Globus pallidus (tissue), 1 donor: ENCODE measurements around the gene IRF2BPL.
A peak's percentile ranks its signal among the peaks of the same experiment; 100 is the strongest.

Source experiments
- DNase-seq: peaks from one replicate; pipeline ENCODE4 v3.0.0-alpha.2; 2015; ENCODE audit warnings: low spot score

IRF2BPL gene

DNA sequence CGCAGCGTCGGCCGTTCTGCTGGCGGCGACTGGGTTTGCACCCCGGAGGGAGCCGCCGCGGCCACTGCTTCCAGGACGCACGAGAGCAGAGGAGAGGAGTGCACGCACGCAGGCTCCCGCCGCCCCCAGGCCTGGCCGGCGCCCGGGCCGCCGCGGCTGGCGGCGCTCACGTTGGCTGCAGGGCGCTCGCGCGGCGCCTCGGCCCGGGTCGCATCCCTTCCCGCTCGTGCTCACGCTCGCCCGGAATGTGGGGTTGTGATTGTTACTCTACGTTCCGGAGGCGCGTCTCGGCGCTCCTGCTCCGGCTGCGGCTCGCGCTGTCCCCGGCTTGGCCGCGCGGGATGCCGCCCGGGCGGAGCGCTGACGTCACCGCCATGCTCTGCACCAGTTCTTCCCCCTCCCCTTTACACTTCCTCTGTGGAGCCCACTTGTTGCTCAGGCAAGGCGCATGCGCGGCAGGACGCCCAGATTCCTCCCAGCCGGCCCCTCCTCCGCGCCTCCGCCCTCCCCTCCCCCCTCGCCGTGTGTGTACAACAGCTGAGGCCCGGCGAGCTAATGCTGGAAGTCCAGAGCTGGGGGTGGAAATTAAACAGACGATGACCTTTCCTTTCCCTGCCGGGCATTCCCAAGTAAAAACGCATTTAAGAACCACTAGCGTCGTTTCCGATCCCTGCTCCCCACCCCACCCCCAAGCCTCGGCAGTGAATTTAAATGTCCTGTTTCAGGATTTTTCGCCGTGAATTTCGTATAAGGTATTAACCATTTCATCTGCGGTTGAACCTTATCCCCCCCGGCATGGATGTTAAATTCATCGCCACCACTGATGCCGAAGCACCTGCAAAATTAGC lies at the start of gene IRF2BPL:
Gene IRF2BPL (minus strand): TSS at position 325 of the 848 bp plus-strand sequence. CDS start 916 bp downstream, outside the sequence.
- peak; percentile 98 for DNase-seq

DNA sequence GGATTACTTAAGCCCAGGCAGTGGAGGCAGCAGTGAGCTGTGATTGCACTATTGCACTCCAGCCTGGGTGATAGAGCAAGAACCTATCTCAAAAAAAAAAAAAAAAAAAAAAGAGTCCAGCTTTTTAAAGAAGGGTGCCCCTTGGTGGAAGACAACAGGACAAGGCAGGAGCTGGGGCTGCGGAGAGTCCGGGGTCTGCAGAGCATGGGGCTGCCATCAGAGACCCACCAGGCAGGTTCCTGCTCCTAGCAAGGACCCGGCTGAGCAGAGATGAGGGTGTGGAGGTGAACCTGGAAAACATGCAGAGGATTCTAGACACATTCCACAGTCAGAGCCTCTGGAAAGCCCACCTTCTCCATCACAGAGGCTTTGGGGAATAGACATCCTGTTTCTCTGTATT lies 48.5 kb upstream of the IRF2BPL start:
- DNase-seq: no peak

GRCh38 chr14:77076113-77076631 lies 47.7 kb upstream of the IRF2BPL start:
- no peak for DNase-seq

- DNase-seq: no peak
These were observed 46.5 kb upstream of the IRF2BPL start for GRCh38 chr14:77074969-77075368.

GRCh38 chr14:77071938-77072388 lies 43.5 kb upstream of the IRF2BPL start:
- no peak for DNase-seq

- no peak for DNase-seq
These were observed 41.0 kb upstream of the IRF2BPL start for GRCh38 chr14:77069551-77069950.

DNA sequence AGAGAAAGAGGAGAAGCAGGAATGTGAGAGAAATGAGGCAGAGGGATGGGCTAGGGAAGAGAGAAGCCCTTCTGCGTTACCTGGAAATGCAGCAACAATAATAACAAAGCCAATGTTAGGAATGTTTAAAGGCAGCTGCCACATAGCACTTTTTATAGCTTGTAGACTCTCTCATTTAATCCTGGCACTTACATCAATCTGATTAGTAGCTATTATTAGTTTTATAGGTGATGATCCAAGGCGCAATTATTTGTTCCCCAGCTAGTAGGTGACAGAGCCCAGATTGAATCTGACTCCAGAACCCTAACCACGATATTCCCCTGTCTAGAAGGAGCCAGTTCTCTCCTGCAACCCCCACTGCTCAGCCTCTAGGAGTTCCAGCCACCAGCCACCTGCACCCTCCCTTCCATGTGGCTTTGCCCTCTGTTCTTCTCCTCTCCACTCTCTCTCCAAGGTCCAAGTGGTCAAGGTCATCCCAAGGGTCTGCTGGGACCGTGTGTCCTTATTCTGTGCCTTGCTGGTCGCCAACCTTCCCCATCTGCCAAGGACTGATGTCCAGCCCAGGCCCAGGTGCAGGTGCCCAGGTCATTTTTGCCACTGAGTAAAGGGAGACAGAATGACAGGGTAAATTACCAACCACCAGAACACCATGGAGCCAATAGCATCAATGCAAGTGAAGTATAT lies 40.2 kb upstream of the IRF2BPL start:
- no peak for DNase-seq

- DNase-seq: peak; percentile 61
These were observed 39.4 kb upstream of the IRF2BPL start for GRCh38 chr14:77067632-77068516.

- DNase-seq: no peak
These were observed 38.2 kb upstream of the IRF2BPL start for GRCh38 chr14:77066578-77067172.

DNA sequence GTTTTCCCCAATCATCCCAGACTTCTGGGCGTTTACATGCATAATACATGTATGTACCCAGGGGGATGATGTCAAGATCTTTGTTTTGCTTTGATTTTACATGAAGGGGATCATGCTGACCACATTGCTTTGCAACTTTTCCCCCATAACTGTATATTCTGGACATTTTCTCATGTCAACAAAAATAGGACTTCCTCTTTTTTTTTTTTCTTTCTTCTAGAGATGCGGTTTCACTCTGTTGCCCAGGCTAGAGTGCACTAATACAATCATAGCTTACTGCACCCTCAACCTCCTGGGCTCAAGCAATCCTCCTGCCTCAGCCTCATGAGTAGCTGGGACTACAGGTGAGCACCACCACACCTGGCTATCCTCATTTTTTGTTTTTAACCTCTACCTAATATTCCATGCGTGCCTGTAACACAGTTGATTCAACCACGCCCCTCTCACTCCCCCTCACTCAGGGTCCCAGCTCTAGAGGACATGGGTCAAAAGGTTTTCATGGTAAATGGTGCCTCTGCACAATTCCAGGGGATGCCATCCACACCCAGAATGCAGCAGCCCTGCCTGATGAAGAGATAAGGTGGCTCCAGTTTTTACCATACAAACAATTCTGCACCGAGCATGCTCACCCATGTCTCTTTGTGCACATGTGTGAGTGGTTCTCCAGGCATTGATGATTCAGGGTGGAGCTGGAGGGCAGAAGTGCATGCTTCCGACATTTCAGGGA lies 37.5 kb upstream of the IRF2BPL start:
- DNase-seq: no peak

- peak; percentile 40 for DNase-seq
These were observed 36.1 kb upstream of the IRF2BPL start for GRCh38 chr14:77064521-77065178.

DNA sequence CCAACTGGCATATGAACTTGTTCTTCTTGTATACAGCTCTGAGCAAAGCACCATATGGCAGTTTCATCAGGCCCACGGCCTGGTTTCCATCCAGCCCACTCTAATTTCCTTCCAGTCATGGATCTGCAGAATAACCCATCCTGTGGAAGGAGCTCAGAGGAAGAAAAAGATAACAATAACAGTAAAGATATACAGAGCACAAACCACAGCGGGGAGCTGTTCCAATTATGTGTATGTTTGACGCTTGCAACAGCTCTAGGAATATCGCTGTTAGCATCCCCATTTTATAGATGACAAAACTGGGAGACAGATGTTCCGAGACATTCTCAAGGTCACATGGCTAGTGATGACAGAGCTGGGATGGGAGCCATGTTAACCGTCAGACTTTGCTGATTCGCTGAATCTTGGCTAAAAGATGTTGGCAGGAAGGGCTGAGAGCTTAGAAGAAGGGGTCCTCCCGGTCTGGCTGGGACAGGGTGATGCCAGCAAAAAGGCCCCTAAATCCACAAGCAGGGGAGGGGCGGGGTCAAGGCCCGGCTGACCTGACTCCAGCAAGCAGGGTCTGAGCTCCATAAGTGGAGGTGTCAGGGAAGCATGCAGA lies 35.2 kb upstream of the IRF2BPL start:
- DNase-seq: peak; percentile 33

DNA sequence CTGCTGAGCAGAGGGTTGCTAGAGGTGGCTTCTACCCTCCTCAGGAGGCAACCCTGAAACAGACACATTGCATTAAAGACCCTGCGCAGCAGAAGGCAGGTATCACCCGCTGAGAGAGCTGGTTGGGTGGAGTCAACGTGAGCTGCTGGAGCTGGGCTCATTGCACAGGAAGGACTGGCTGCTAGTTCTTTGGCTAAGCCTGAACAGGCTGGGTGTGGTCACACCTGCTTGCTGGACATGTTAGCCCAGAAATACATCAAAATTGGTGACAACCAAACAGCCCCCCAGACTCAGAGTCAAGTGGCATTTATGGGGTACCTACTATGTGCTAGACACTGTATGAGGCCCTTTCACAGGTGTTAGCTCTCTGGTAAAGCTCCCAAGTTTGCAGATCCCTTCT lies 33.8 kb upstream of the IRF2BPL start:
- DNase-seq: no peak

DNA sequence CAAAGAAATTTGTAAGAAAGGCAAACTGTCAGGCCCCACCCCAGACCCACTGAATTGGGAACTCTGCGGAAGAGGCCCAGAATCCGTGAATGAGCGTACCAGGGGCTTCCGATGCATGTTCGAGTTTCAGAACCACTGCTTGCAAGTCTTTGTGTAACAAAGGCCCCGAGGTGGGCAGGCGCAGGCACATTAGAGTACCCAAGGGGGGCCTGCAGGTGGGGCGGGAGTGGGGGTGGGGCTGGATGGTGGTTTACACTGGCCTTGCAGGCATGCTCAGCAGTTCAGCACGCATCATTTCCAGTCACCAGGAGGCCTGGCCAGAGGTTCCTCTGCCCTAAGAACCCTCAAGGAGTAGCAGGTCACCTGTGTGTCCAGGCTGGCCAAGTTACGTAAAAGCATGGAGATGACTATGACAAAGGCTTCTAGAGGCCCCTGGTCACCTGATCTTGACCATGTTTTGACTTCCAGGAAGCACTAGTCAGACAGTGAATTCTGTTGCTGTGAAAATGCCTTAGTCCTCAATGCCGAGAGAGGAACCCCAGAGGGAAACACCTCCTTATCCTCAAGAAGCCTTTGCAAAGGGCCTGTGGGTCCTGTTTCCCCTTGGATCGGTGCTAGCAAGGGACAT lies 33.2 kb upstream of the IRF2BPL start:
- DNase-seq: no peak

GRCh38 chr14:77059276-77059915 lies 30.9 kb upstream of the IRF2BPL start:
- DNase-seq: peak; percentile 79

DNA sequence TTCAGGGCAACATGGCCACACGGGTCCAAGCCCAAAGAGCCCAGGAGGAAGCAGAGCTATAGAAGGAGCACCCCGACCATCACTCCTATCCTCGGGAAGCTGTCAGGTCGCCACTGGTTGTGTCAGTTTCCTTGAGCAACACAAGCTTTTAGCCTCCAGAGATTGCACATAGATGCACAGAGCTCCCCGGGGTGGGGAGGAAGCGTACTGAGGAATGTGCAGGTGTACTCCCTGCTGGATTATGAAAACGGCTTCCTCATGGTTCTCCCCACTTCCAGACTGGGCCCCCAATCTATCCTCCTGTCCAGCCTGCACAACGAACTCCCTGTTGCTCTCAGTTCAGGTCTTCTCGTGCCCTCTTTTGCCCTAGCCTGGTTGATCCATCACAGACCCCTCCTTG lies 30.3 kb upstream of the IRF2BPL start:
- no peak for DNase-seq

DNA sequence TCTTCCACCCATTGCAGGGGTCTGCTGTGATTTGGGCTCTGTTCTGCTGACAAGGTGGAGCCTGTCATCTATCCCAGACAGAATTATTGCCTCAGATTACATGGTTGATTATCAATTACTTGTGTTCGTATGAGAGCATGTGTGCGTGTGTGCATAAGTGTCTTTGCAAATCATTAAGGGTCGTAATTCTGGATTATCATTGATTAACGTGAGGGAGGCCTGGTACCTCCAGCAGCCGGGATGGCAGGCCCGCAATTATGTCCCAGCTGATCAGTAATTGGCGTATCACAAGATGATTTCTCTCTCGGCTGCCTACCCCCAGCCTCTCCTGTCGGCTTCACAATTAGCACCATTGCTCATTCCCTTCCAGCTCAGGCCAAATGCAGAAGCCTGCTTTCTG lies 29.6 kb upstream of the IRF2BPL start:
- DNase-seq: no peak

GRCh38 chr14:77055981-77056380 lies 27.5 kb upstream of the IRF2BPL start:
- no peak for DNase-seq

DNA sequence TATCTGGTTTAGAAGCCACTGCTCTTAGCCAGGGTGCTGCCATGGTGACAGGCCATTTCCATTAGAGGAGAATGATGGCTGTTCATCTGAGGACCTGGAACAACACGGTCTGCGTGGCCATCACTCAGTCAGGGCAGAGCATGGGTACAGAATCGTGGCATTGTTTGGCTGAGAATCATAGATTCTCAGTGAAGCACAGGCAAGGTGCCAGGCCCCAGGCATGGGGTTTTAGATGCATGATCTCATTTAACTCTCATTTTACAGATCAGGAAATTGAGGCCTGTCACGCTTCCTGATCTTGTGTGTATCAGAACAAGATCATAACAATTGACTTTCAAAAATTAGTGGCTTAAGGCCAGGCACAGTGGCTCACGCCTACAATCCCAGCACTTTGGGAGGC lies 26.8 kb upstream of the IRF2BPL start:
- peak; percentile 45 for DNase-seq
